HS-27A (cell line): Measurements from ENCODE around the gene C3orf33.

Source experiments
- DNase-seq: peaks from one replicate; pipeline ENCODE4 v3.0.0-alpha.2; 2012; ENCODE audit warnings: low read depth, missing footprints

Gene C3orf33

GRCh38 chr3:155785662-155786295 is 20.3 kb downstream of the C3orf33 start:
- DNase-seq, result no peak

- DNase-seq, result no peak
These were observed 23.6 kb downstream of the C3orf33 start for GRCh38 chr3:155782390-155782953.

- no peak for DNase-seq
These were observed 25.8 kb downstream of the C3orf33 start for GRCh38 chr3:155780291-155780690.

GRCh38 chr3:155778462-155778861 is 27.6 kb downstream of the C3orf33 start:
- DNase-seq, result peak; percentile 8

GRCh38 chr3:155772801-155773200 is 33.3 kb downstream of the C3orf33 start:
- no peak for DNase-seq

GRCh38 chr3:155771126-155771525 is 35.0 kb downstream of the C3orf33 start:
- no peak for DNase-seq

- DNase-seq, result no peak
These were observed 39.9 kb downstream of the C3orf33 start for GRCh38 chr3:155766206-155766605.

GRCh38 chr3:155763870-155764463 is 42.1 kb downstream of the C3orf33 start:
- no peak for DNase-seq

GRCh38 chr3:155760653-155761052 is 45.4 kb downstream of the C3orf33 start:
- DNase-seq, result no peak

- no peak for DNase-seq
These were observed 48.5 kb downstream of the C3orf33 start for GRCh38 chr3:155757577-155757976.

- no peak for DNase-seq
These were observed 52.9 kb downstream of the C3orf33 start for GRCh38 chr3:155753038-155753639.

- DNase-seq, result no peak
These were observed 57.3 kb downstream of the C3orf33 start for GRCh38 chr3:155748611-155749365.

GRCh38 chr3:155747946-155748290 is 58.2 kb downstream of the C3orf33 start:
- no peak for DNase-seq

GRCh38 chr3:155747286-155747945 is 58.7 kb downstream of the C3orf33 start:
- no peak for DNase-seq

GRCh38 chr3:155746703-155747102 is 59.4 kb downstream of the C3orf33 start:
- no peak for DNase-seq

- DNase-seq, result no peak
These were observed 60.1 kb downstream of the C3orf33 start for GRCh38 chr3:155745795-155746550.

GRCh38 chr3:155744626-155745324 is 61.3 kb downstream of the C3orf33 start, which contains the start of gene PLCH1:
PLCH1 (minus strand) TSS chr3:155745071; CDS start chr3:155704224, 40,847 bp downstream.
- DNase-seq, result no peak

- no peak for DNase-seq
These were observed 62.0 kb downstream of the C3orf33 start for GRCh38 chr3:155744010-155744625.

- no peak for DNase-seq
These were observed 62.5 kb downstream of the C3orf33 start for GRCh38 chr3:155743606-155744005.

GRCh38 chr3:155742349-155742965 is 63.6 kb downstream of the C3orf33 start:
- no peak for DNase-seq
